Keratinocyte (primary cell): ENCODE measurements around the gene GSK3A. TPM values are rescaled to one million over a fixed set of nuclear protein-coding genes. Genes with fewer than 3 reads are reported as not detected.

Experiments
- DNase-seq: peaks from one replicate; pipeline ENCODE4 v3.0.0-alpha.2; 2011; ENCODE audit warnings: low read depth, missing footprints, low spot score
- FAIRE-seq: peaks from 2 replicates; lab custom pipeline; 2011; peaks lifted over from hg19 to GRCh38; lab: Jason Lieb, UNC
- H2AFZ ChIP-seq: 2 replicates; pipeline ENCODE4 v1.6.0; 2012; ENCODE audit warnings: low read length, control low read depth, inconsistent platforms; ENCODE audit not compliant: control insufficient read depth
- H3K27ac ChIP-seq: 2 replicates; pipeline ENCODE4 v1.5.1; 2011; ENCODE audit warnings: low read length; ENCODE audit not compliant: control insufficient read depth, insufficient read depth
- H3K27me3 ChIP-seq: 3 replicates; pipeline ENCODE4 v1.6.0; 2011; ENCODE audit warnings: low read length; ENCODE audit not compliant: control insufficient read depth, insufficient read depth; ENCODE audit errors: extremely low read depth
- H3K36me3 ChIP-seq, 2 experiments: 2 replicates in 1 of 2; 3 replicates in 1 of 2; pipeline ENCODE4 v1.5.1; 2011; ENCODE audit warnings: low read length in 2 of 2, mild to moderate bottlenecking in 1 of 2; ENCODE audit not compliant: control insufficient read depth in 2 of 2, insufficient read depth in 2 of 2; ENCODE audit errors: extremely low read depth in 1 of 2
- H3K4me1 ChIP-seq: 3 replicates; pipeline ENCODE4 v1.5.1; 2011; ENCODE audit warnings: low read length; ENCODE audit not compliant: control insufficient read depth, insufficient read depth; ENCODE audit errors: extremely low read depth
- H3K4me2 ChIP-seq: 3 replicates; pipeline ENCODE4 v1.6.0; 2011; ENCODE audit warnings: low read depth, low read length; ENCODE audit not compliant: control insufficient read depth, insufficient read depth; ENCODE audit errors: extremely low read depth
- H3K4me3 ChIP-seq, 3 experiments: fragments of 200-600 bp in 1 of 3; sonication (generic) in 1 of 3; 2 replicates in 2 of 3; 3 replicates in 1 of 3; pipeline ENCODE4 v1.5.1; 2011 to 2016; ENCODE audit warnings: low read length in 3 of 3, mild to moderate bottlenecking in 3 of 3, control low read depth in 2 of 3, inconsistent platforms in 1 of 3, low read depth in 1 of 3, mixed read lengths in 1 of 3, mixed run types in 1 of 3, moderate library complexity in 1 of 3; ENCODE audit not compliant: control insufficient read depth in 2 of 3, insufficient read depth in 2 of 3; ENCODE audit errors: extremely low read depth in 1 of 3
- H3K79me2 ChIP-seq: 2 replicates; pipeline ENCODE4 v1.6.0; 2012; ENCODE audit warnings: low read length; ENCODE audit not compliant: control insufficient read depth, insufficient read depth
- H3K9ac ChIP-seq: 3 replicates; pipeline ENCODE4 v1.6.0; 2011; ENCODE audit warnings: low read length; ENCODE audit not compliant: control insufficient read depth, insufficient read depth; ENCODE audit errors: extremely low read depth
- H3K9me1 ChIP-seq: 3 replicates; pipeline ENCODE4 v1.6.0; 2011; ENCODE audit warnings: low read length; ENCODE audit not compliant: control insufficient read depth, insufficient read depth; ENCODE audit errors: extremely low read depth
- H3K9me3 ChIP-seq: 2 replicates; pipeline ENCODE4 v1.5.1; 2012; ENCODE audit warnings: low read depth, low read length; ENCODE audit not compliant: control insufficient read depth
- H4K20me1 ChIP-seq: 3 replicates; pipeline ENCODE4 v1.6.0; 2011; ENCODE audit warnings: low read length; ENCODE audit not compliant: control insufficient read depth, insufficient read depth; ENCODE audit errors: extremely low read depth
- CTCF ChIP-seq, 3 experiments: IDR thresholded peaks in 1 of 3; conservative IDR thresholded peaks in 1 of 3; optimal IDR thresholded peaks in 1 of 3; 2 replicates in 2 of 3; 3 replicates in 1 of 3; pipeline versions ENCODE3 to v1.5.1; 2011; ENCODE audit warnings: low read length in 3 of 3, mild to moderate bottlenecking in 3 of 3, moderate library complexity in 2 of 3, control low read depth in 1 of 3, inconsistent platforms in 1 of 3; ENCODE audit not compliant: insufficient read depth in 2 of 3; ENCODE audit errors: extremely low read depth in 1 of 3
- EZH2 ChIP-seq: IDR thresholded peaks from one replicate; pipeline ENCODE4 v1.6.1; 2012; ENCODE audit warnings: inconsistent platforms, mild to moderate bottlenecking, low read length, moderate library complexity
- dilution Hi-C: fragments of 300-500 bp; cut with MboI; formaldehyde crosslinking; loops from one replicate; pipeline ENCODE4 v1.7.0; 2020; ENCODE audit warnings: low sequenced_read_pairs; ENCODE audit not compliant: extremely low pct_ligation_motif_present
- polyA plus RNA-seq, 5 experiments: library from polyadenylated mRNA; depleted of rRNA in 3 of 5; stranded (reverse) in 3 of 5; stranded (forward) in 1 of 5; unstranded in 1 of 5; fragments of >200 nt; gene quantifications; 1 replicate in 1 of 5; 2 replicates in 3 of 5; 3 replicates in 1 of 5; pipeline versions ENCODE4 v1.2.1 to v1.2.3, GENCODE V29; 2011 to 2012; ENCODE audit warnings: missing spikeins in 2 of 5, low read depth in 1 of 5, low replicate concordance in 1 of 5

GSK3A gene
- polyA plus RNA-seq, 1 donor (not counting 4 experiments of a cell fraction or from before 2014, with no cell fraction given): 36.9 TPM

- TF ChIP-seq EZH2 (no peak), CTCF (optimal IDR thresholded peaks at IDR 0.05 in 1 of 3, IDR thresholded peaks at IDR 0.05 in 1 of 3, conservative IDR thresholded peaks at IDR 0.05 in 1 of 3; ENCODE audit: extremely low read depth in 1 of 3, insufficient read depth in 2 of 3, low read length in 3 of 3) (peak; percentile 45 to 54 (median 51))
- no peaks in the 10 kb centered on the region for H3K9me3 ChIP-seq
- no peak overlapping the region for H3K4me2 ChIP-seq
- no peak overlapping the region for H3K27ac ChIP-seq
- H3K27me3 ChIP-seq: no peaks in the 10 kb centered on the region
- no peak for FAIRE-seq
- no peaks in the 10 kb centered on the region for H3K9me1 ChIP-seq
- peaks cover 57 to 58% of the 10 kb centered on the region in 2 experiments for H3K36me3 ChIP-seq
- H3K9ac ChIP-seq: no peak overlapping the region
- H3K4me3 ChIP-seq: no peak overlapping the region
- H3K79me2 ChIP-seq: peaks cover 8% of the 10 kb centered on the region
- no peak overlapping the region for H2AFZ ChIP-seq
- peaks cover 15% of the 10 kb centered on the region for H3K4me1 ChIP-seq
- dilution Hi-C loops: no loop called here
- no peaks in the 10 kb centered on the region for H4K20me1 ChIP-seq
- no peak for DNase-seq
These were observed 48.4 kb upstream of the GSK3A start for GRCh38 chr19:42290523-42291434.

- H3K36me3 ChIP-seq: peaks cover 51 to 54% of the 10 kb centered on the region in 2 experiments
These were observed 47.7 kb upstream of the GSK3A start for GRCh38 chr19:42290136-42290522.

More at GRCh38 chr19:42290136-42290522, 47.7 kb upstream of the GSK3A start:
- H3K79me2 ChIP-seq: peaks cover 14% of the 10 kb centered on the region
- no peaks in the 10 kb centered on the region for H3K9me3 ChIP-seq
- peaks cover 19% of the 10 kb centered on the region for H3K4me1 ChIP-seq
- no peaks in the 10 kb centered on the region for H3K27me3 ChIP-seq
- no peaks in the 10 kb centered on the region for H4K20me1 ChIP-seq
- DNase-seq: no peak
- no peak overlapping the region for H3K27ac ChIP-seq
- H3K4me2 ChIP-seq: no peak overlapping the region
- no peak overlapping the region for H3K4me3 ChIP-seq
- TF ChIP-seq CTCF (optimal IDR thresholded peaks at IDR 0.05 in 1 of 3, IDR thresholded peaks at IDR 0.05 in 1 of 3, conservative IDR thresholded peaks at IDR 0.05 in 1 of 3; ENCODE audit: extremely low read depth in 1 of 3, insufficient read depth in 2 of 3, low read length in 3 of 3): no peak
- TF ChIP-seq EZH2: no peak
- H3K9ac ChIP-seq: no peak overlapping the region
- no peaks in the 10 kb centered on the region for H3K9me1 ChIP-seq
- dilution Hi-C loops: no loop called here
- no peak for FAIRE-seq
- H2AFZ ChIP-seq: no peak overlapping the region
